M059J (cell line): Measurements from ENCODE around the gene SND1. TPM values are rescaled to one million over a fixed set of nuclear protein-coding genes. Genes with fewer than 3 reads are reported as not detected.
"Not testable (repeated sequence)": the region's sequence is repeated elsewhere in the genome, so short reads cannot be mapped to it uniquely, and the experiment has no call there.

Experiments used
- DNase-seq: peaks from one replicate; pipeline ENCODE4 v3.0.0-alpha.2; 2012; ENCODE audit warnings: low read depth
- total RNA-seq: library from RNA; depleted of rRNA; stranded (reverse); fragments of >200 nt; shearing (Covaris generic); gene quantifications from 2 replicates; pipeline ENCODE4 v1.2.3, GENCODE V29; 2014

Gene SND1
- total RNA-seq, 1 experiment from 2014 or later = 171 TPM

- DNase-seq = no peak
These were observed 309.9 kb downstream of the SND1 start for GRCh38 chr7:127961786-127962453.

- DNase-seq = no peak
These were observed 310.8 kb downstream of the SND1 start for GRCh38 chr7:127962589-127963361.

GRCh38 chr7:127963850-127964249 lies 311.9 kb downstream of the SND1 start:
- DNase-seq = not testable (repeated sequence)

GRCh38 chr7:127967281-127967680 lies 315.3 kb downstream of the SND1 start:
- DNase-seq = no peak

- no peak for DNase-seq
These were observed 316.6 kb downstream of the SND1 start for GRCh38 chr7:127968547-127968946.

- DNase-seq = no peak
These were observed 321.8 kb downstream of the SND1 start for GRCh38 chr7:127973832-127974231.

- no peak for DNase-seq
These were observed 322.5 kb downstream of the SND1 start for GRCh38 chr7:127974446-127975035.

- DNase-seq = no peak
These were observed 324.2 kb downstream of the SND1 start for GRCh38 chr7:127976056-127976737.

GRCh38 chr7:127976738-127977120 lies 324.7 kb downstream of the SND1 start:
- no peak for DNase-seq

GRCh38 chr7:127978421-127978820 lies 326.4 kb downstream of the SND1 start:
- no peak for DNase-seq

GRCh38 chr7:127979113-127979727 lies 327.2 kb downstream of the SND1 start:
- DNase-seq = no peak

- no peak for DNase-seq
These were observed 327.7 kb downstream of the SND1 start for GRCh38 chr7:127979728-127980126.

GRCh38 chr7:127980901-127981300 lies 328.9 kb downstream of the SND1 start:
- DNase-seq = no peak

- DNase-seq = no peak
These were observed 330.0 kb downstream of the SND1 start for GRCh38 chr7:127981965-127982364.

- peak; percentile 35 for DNase-seq
These were observed 331.9 kb downstream of the SND1 start for GRCh38 chr7:127983804-127984332.

- DNase-seq = no peak
These were observed 334.9 kb downstream of the SND1 start for GRCh38 chr7:127986581-127987521.

GRCh38 chr7:127988751-127989150 lies 336.8 kb downstream of the SND1 start:
- no peak for DNase-seq

- DNase-seq = no peak
These were observed 341.3 kb downstream of the SND1 start for GRCh38 chr7:127993317-127993716.

- DNase-seq = no peak
These were observed 342.0 kb downstream of the SND1 start for GRCh38 chr7:127993987-127994386.

GRCh38 chr7:127995156-127995880 lies 343.3 kb downstream of the SND1 start:
- no peak for DNase-seq
